NK-92 (cell line): Measurements from ENCODE around the gene TUB.

ENCODE experiments used
- DNase-seq: peaks from one replicate; lab custom pipeline; 2025; ENCODE audit not compliant: unreplicated experiment; lab: John Stamatoyannopoulos, UW

The TUB gene

DNA sequence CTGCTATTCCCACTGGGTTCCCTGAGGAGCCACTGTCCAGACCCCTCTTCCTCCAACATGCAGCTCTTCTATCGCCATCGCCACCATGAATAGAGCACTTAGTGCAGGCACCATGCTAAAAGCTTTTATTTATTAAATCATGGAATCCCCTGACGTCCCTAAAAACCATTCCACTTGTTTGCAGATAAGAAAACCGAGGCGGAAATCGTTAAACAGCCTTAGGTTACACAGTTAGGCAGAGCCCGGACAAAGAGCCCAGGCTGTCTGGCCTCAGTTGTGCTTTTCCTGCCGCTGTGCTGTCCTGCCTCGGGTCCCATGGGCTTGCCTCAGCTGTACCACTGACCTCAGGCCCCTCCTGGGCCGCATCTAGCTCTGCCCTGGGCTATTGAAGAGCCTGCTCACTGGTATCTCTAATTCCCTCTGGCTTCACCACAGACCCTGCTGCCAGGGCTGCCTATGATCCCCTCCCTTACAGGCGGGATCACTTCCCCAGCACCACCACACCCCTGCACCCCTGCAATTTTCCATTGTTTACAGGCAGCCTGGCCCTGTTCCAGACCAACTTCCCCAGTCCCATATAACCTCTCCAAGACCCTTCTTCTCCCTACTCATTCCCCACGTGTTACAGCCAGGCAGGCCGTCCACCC lies 13.0 kb upstream of the TUB start:
- DNase-seq = no peak

DNA sequence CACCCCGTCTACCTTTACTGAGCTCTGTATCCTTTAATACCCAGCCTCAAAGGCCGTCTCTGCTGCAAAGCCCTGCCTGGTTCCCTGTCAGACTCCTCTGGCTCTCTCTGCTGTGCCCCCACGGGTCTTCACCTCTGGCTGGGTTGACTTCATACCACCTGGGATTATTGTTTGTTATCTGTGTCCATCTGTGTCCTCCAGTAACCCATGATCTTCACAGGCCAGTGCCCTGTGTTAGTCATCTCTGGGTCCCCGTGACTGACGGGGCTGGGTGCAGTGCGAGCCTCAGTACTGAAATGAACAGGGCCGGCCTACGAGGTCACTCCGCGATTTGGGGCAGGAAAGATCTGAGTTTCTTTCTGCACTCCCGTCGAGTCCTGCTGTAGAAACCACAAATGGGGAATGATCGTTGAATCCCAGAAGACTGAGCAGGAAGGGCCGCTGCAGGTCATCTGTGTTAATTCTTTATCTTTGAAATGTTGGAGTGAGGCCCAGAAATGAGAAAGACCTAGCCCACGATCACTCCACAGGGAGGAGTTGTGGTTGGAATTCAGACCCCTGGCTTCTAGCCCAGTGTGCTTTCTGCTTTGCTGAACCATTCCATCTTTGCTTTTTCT lies 12.3 kb upstream of the TUB start:
- no peak for DNase-seq

DNA sequence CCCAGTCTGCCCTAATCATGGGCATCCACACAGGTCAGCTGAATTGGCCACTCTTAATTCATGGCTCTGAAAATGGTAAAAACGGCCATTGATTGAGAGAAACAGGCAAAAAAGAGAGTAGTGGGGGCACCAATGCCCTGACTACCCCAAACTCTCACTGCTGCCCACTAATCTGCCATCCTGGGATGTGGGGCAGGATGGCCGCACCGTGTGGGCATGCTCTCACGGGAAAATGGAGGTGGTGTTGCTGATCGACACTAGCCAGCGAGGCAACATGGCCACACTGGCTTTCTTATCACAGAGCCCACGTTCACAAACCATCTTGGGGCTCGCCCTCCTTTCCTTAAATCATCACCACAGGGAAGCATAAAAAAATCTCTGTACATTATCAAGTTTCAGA lies 11.2 kb upstream of the TUB start:
- DNase-seq = no peak

DNA sequence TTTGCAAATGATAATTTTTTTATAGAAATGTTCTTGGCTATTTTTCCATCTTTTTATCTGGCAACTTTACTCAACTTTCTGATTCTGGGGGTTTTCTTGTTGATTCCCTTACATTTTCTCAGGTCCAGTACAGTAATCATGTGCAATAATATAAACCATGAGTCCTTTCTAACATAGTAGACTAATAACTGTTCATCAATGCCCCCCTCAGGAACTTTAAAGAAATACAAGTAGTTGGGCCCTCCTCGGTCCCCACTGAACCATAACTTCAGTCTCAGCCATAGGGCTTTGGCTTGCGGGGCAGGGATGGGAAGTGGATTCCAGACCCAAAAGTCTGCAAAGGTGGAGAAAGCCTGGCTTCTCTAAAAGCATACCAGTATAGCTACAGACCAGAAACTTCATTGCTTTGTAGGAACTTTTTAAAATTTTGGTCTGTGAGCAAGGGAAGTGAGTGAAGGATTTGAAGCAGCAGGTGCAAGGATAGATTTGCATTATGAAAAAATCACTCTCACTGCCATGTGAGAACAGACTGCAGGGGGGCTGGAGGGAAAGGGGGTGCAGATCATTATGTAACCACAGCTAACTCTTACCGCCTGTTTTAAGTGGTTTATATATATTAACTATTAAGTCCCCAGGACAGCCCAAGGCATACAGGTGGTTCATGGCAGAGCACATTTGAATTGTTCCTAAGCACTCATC lies 10.4 kb upstream of the TUB start:
- DNase-seq = no peak

DNA sequence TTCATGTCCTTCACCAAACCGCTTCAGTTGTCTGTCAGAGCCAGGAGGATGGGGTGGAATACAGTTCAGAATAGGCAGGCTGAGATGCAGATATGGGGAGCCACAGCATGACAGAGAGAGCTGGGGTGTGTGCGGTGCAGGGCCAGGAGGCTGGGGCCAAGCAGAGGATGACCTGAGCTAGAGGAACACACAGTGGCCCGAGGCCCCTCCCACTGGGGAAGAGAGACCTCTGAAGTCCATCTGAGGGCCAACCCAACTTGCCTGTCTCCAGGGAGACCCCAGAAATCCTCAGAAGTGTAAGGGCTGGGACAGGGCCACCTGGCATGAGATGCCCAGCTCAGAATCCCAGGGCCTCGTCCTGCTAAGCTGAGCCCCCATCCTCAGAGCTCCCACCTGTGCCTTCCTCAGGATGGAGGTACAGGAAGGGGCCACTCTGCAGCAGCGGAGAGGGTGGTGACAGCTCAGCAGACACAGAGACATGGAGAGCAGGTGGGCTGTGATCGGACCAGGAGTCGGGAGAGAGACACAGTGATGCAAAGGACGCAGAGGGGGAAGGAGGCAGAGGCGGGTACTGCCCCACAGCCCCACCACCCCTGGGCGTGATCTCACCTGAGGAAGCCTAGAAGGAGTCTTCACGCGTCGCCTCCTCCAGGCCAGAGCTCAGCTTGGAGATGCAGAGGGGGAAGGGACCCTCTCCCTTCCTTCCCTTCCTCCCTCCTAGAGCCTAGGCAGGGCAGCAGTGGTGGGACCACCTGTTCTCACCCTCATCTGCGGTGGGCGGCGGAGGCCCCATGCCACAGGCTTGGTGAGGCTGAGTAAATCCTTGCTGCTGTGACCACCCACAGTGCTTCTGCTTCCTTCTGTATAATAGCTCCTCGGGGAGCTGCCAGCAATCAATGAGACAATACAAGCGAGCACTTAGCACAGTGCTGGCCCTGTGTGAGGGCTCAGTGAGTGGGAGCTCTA lies 9.1 kb upstream of the TUB start:
- no peak for DNase-seq

DNA sequence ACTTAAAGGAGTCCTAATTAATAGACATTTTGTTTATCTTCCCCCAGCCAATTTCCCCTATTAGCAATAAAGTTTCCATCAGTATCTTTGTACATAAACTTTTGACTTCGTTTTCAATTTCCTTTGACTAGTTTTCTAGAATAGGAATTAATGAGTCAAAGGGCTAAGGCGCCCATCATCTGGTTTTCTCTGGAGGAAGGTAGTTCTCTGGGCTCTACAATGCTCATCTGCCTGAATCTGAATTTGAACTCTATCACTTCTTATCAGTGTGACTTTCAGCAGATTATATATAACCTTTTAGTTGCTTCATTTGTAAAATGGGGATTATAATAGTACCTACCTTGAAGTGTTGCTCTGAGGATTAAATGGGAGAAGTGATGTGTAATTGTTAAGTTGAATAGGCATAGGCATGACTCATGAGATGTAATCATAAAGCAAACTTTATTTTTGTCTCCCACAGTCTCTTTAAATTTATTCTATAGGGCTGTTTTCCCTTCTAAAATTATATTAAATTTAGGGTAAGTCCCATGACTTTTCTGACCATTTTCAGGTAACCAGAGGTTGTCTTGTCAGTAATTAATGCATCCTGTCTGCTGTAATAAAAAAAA lies 5.8 kb upstream of the TUB start:
- DNase-seq = no peak

DNA sequence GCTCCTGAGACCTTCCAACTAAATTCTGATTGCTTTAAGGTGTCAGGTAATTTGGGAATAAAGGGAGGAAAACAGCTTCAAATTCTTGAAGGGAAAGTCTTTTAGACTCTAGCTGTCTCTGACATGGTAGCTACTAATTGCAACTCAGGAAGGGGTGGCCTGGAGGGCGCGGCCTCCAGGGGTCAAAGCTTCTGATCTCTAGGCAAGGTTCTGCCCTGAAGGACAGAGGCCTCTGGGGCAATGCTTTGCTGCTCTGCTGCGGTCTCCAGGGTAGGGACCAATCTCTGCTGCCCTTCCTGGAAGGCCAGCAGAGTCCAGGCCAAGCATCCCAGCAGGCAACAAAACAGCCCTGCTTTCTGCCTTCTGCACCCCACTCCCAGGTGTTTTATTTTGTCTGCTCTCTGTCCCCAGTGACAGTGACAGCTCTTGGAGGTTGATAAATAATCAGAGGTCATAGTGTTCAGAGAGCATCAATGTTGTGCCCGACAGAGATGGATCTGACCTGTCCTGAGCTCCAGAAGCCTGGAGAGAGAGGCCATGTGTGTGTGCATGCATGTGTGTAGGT lies 1.8 kb upstream of the TUB start:
- DNase-seq = no peak

DNA sequence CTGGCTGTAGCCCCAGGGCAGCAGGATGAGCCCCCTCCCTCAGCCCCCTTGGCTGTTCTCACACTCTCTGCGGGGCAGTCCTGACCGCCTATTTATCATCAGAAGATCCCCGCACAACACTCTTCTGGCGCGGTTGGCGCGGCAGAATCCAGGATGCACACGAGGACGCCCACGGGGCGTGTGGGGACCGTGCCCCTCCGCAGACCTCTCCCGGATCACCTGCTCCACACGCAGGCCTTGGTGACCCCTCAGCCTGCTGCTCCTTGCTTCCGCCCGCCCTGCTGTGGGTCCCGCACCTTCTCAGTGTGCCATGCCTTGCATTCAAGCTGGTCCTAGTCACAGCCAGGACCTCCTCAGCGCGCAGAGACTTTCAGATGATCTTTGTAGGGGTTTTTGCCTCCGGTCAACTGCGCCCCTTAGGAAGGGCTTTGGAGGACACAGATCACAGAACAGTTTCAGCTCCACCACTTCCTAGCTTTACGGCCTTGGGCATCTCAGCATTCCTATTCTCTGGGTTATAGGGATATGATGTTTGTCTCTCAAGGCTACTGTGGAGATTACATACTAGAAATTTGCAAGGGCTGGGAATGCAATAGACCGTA lies 841 bp upstream of the TUB start:
- no peak for DNase-seq

DNA sequence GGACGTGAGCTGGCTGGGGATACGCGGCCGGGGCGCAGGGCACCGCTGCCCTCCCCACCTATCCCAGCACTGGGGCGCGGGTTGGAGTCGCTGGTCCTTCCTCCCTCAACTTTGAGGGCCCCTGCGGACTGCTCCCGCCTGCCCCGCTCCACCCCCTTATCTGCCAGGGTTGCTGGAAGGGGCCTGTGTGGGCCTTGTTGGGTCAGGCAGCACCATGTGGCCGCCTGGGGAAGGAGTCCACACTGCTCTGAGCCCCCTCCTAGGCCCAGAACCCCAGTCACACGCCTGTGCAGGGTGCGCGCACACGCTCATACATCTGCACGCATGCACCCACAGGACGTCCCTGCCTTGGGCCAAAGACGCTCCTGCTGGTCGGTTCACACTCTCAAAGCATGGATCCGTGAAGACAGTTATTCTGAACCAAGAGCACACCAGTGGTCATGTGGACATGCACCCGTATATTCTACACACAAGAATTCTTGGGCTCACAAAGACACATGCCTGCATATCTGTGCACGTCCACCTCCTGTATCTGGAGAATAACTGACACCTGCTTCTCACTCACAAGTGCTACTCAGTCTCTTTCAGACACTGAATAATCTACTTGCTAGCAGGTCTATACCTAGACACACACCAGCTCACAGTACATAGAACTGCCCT lies 710 bp downstream of the TUB start:
- DNase-seq = no peak

DNA sequence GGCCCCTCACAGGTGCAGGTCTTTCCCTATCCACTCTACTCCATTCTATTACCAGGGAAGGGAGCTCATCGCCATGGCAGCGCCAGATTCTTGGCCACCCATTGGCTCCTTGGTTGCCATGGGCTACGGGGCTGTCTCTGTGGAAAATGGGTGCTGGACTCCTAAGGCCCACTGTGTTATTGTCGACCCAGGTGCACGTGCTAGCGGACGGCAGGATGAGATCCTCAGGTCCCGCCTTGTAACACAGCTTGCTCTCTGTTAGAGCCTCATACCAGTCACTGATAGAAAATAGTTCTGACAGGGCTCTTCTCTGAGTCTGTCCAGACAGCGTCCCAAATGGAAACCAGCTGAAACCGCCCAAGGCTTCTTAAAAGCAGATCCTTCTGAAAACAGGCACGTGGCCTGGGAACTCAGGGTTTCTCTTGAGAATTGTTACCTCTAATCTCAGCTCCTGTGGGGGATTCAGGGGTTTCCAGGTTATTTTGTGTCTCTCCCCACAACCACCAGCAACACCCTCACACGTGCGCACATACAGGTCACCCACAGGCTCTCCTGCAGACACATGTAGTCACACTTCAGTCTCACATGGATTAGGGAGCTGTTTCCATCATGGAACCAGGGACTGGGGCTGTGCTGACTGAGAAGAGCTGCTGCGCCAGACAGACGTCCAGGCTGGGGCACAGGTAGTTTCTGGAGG lies 1.5 kb downstream of the TUB start:
- no peak for DNase-seq

DNA sequence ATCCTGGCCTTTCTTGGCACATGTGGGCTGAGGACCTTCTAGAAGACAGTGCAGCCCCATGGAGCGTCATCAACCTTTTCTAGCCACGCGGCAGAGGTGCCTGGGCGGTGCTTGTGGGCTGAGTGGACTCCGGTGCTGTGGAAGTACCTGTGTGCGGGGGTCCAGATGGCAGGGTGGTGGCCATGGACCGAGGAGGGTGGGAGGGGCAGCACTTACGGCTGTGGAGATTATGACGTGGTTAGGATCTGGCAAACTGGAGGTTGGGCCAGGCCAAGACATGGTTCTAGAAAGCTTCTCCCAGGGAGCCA lies 2.0 kb downstream of the TUB start:
- no peak for DNase-seq

DNA sequence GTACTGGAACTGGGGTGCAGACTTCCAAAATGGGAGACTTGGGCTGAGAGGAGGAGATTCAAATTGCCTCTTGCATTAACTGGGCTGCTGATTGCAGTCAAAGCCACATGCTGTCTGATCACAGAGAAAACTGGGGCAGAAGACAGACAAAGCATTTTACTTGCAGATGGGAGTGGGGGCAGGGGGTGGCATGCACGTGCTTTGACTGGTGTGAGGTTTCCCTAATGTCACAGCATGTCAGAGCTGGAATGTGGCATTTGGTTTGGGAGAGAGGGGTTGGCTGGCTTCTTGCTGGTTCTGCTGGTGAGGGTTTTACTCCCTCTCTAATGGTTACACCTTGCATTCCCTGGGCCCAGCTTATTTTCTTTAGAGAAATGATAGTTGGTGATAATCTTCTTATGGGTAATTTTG lies 2.9 kb downstream of the TUB start:
- DNase-seq = no peak

DNA sequence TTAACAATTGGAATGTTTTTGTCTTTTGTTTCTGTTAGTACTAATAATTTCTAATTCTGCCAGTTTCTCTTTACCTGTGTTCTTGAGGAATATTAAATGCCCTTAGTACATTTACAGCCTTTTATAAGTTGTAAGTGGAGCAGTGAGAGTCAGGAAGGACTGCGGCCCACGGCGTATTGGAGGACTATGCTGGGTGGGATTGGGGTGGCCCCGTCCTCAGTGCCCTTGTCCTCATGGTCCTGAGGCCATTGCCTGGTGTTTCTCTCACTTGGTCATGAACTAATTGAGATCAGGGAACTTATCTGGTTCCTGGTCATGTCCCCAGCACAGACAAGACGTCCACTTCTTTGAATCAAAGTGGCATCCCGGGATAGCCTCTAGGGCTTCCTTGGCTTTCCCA lies 3.3 kb downstream of the TUB start:
- no peak for DNase-seq

DNA sequence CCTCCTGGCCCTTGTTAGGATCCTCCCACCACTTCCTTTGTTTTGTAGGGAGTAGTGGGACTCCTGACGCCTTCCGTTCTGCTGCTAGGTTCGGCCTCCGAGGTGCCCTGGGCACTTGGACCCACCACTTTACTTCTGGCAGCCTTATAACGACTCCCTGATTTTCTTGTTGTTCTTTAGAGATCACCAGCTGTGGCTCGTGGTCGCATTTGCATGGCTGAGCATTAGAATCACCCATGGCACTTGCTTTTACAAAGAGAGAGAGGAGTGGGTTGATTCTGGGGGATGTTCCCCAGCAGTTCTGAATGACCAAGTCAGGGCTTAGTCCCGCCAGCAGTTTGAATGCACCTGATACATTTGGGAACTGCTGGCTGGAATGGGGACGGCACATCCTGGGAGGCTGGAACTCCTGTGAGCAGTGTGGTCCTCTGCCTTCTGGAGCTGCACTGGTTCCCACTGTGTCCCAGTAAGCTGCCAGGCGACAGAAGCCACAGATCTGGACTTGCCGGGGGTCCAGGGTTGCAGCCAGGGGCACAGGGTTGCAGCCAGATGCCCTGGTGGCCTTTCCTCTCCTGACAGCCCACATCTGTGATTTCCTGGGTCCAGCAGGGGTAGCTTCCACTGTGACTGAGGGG lies 4.1 kb downstream of the TUB start:
- DNase-seq = no peak

DNA sequence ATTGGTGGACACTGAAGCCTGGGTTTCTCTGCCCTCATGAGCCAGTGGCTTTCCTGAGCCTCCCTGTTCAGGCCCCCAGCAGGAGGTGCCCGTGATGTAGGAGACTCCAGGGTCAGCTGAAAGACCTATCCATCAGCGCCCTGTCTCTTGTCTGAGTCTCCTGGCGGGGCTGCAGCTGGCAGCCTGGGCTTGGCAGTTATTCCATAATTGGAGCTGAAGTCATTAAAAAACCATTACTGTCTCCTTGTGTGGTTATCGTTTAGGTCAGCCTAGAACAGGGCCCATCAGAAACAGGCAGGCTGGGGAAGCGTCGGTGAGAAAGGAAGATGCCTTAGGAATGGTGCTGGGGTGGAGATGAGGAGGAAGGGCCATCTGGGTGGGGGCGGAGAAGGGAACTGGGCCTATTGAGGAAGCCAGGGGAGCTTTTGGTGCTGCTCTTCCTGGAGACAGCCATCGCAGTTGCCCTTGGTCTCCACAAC lies 5.0 kb downstream of the TUB start:
- no peak for DNase-seq

DNA sequence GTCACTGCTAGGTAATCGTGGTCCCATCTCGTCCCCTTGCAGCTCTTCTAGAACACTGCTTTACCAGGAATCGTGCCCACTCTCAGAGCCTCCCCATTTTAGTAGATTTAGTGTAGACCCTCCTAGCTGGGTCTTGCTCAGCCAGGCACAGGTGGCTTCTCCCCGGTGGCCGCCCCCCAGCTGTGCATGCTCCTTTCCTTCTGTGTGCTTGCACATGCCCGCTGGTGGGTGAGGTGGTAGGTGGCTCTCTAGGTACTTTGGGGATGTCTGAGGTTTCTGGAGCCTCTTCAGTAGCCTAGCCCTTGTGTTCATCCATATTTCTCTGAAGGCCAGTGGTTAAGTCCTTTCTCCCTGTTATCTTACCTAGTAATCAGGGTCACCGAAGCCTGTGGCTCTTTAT lies 5.6 kb downstream of the TUB start:
- no peak for DNase-seq

DNA sequence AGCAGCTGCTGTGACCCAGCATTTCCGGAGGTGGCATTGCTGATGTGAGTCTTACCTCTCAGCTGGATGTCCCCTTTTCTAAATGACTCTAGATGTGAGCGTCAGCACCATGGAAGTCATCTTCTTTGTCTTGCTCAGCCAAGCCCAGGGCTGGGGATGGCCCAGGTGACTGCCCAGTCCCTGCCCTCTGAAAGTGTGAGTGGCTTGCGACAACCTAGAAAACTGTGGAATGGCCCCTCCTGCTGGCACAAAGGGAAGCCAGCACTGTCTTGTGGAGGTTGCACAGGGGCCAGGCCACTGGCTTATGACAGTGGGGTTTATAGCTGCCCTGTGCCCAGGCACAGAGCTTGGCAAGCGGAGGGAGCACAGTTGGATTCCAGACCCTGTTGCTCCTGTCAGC lies 6.2 kb downstream of the TUB start:
- no peak for DNase-seq

DNA sequence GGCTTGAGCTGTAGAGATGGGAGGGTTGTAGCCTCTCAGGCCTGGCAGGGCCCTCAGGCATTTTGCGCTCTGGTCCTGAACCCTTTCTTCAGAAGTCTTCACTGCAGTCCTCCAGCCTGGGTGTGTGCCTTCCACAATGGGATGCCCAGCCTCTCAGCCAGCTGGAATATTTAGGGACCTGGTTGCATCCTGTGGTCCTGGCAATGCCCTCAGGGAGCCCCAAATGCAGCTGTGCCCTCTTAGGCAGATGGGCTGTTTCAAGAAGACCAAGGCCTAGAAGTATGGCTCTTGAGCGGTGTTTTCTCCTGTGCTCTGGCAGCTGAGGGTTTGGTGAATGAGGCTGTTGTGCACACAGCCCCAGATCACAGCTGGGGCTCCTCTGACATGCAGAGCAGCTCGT lies 6.7 kb downstream of the TUB start:
- DNase-seq = no peak
